Mesodermal cell (in vitro differentiated cells): ENCODE results near the gene DIP2C. TPM values are rescaled to one million over a fixed set of nuclear protein-coding genes. Genes with fewer than 3 reads are reported as not detected.

Source experiments
- H3K27ac ChIP-seq: 2 replicates; pipeline ENCODE4 v1.7.0; 2013; ENCODE audit warnings: mild to moderate bottlenecking, low read depth, low read length, moderate library complexity; ENCODE audit not compliant: severe bottlenecking
- H3K36me3 ChIP-seq: 2 replicates; pipeline ENCODE4 v1.7.1; 2013; ENCODE audit warnings: mild to moderate bottlenecking, low read length, moderate library complexity; ENCODE audit not compliant: control insufficient read depth, insufficient read depth
- H3K4me1 ChIP-seq: one replicate; pipeline ENCODE4 v1.7.1; 2013; ENCODE audit warnings: mild to moderate bottlenecking, low read length; ENCODE audit not compliant: insufficient read depth, control insufficient read depth, poor library complexity, severe bottlenecking
- H3K4me3 ChIP-seq: 2 replicates; pipeline ENCODE4 v1.7.0; 2013; ENCODE audit warnings: low read length, control low read depth, mild to moderate bottlenecking; ENCODE audit not compliant: insufficient read depth, poor library complexity, severe bottlenecking; ENCODE audit errors: extremely low read depth
- H3K9me3 ChIP-seq: 2 replicates; pipeline ENCODE4 v1.7.1; 2013; ENCODE audit warnings: mild to moderate bottlenecking, low read length, moderate library complexity; ENCODE audit not compliant: control insufficient read depth
- WGBS, 2 experiments: methylation state at CpG; one replicate each; pipeline ENCODE4 v1.1.5; 2013; ENCODE audit warnings: missing lambda C conversion rate in 2 of 2; ENCODE audit not compliant: insufficient coverage in 2 of 2; 5-methylcytosine and 5-hydroxymethylcytosine counted together
- polyA plus RNA-seq, 2 experiments: library from polyadenylated mRNA; stranded (reverse); fragments of 50-300 nt; gene quantifications; one replicate each; pipeline ENCODE4 v1.2.3, GENCODE V29; 2013

Gene DIP2C
- polyA plus RNA-seq (2013, experiment 1 of 2): 11.5 TPM
- 10.2 TPM for polyA plus RNA-seq (2013, experiment 2 of 2)

GRCh38 chr10:689452-690371 lies at the start of gene DIP2C:
Gene DIP2C, minus strand, starts transcription at chr10:689668. Its CDS starts 90 bp downstream, at chr10:689578.
- H3K36me3 ChIP-seq: no peaks in the 10 kb centered on the region
- H3K27ac ChIP-seq: peak within 1 kb of the TSS; percentile 79
- peaks cover 9% of the 10 kb centered on the region for H3K4me1 ChIP-seq
- H3K9me3 ChIP-seq: no peaks in the 10 kb centered on the region
- WGBS, 2 experiments: 3% methylated on average over 32 to 42 of the region's 137 CpGs
- peak within 1 kb of the TSS; percentile 74 for H3K4me3 ChIP-seq

- Histone ChIP-seq H3K4me1 (no peaks in the 10 kb centered on the region), H3K36me3 (no peaks in the 10 kb centered on the region), H3K4me3 (no peak overlapping the region), H3K9me3 (peaks cover 6% of the 10 kb centered on the region), H3K27ac (no peak overlapping the region)
- 80% methylated on average over 2 of the region's 3 CpGs; no CpG with 5 or more reads in 1 of the 2 experiments for WGBS, 2 experiments
Observed at GRCh38 chr10:734481-734880, 45.0 kb upstream of the DIP2C start.

- no peaks in the 10 kb centered on the region for H3K36me3 ChIP-seq
- H3K9me3 ChIP-seq: peaks cover 6% of the 10 kb centered on the region
- WGBS, 2 experiments: 44 to 59% methylated on average over 4 of the region's 9 CpGs
- H3K4me1 ChIP-seq: no peaks in the 10 kb centered on the region
- no peak overlapping the region for H3K4me3 ChIP-seq
- no peak overlapping the region for H3K27ac ChIP-seq
Observed at GRCh38 chr10:733086-733485, 43.6 kb upstream of the DIP2C start.

GRCh38 chr10:729213-729612 lies 39.7 kb upstream of the DIP2C start:
- no peaks in the 10 kb centered on the region for H3K9me3 ChIP-seq
- H3K36me3 ChIP-seq: no peaks in the 10 kb centered on the region
- 82% methylated on average over 8 of the region's 8 CpGs for WGBS, 2 experiments
- no peak overlapping the region for H3K27ac ChIP-seq
- H3K4me1 ChIP-seq: no peaks in the 10 kb centered on the region
- no peak overlapping the region for H3K4me3 ChIP-seq

GRCh38 chr10:728603-729002 lies 39.1 kb upstream of the DIP2C start:
- WGBS, 2 experiments: 78 to 89% methylated on average over 5 to 6 of the region's 8 CpGs

GRCh38 chr10:727162-727790 lies 37.8 kb upstream of the DIP2C start:
- no peak overlapping the region for H3K4me3 ChIP-seq
- no peak overlapping the region for H3K27ac ChIP-seq
- WGBS, 2 experiments: 88 to 91% methylated on average over 9 to 15 of the region's 15 CpGs
- no peaks in the 10 kb centered on the region for H3K4me1 ChIP-seq
- no peaks in the 10 kb centered on the region for H3K36me3 ChIP-seq
- no peaks in the 10 kb centered on the region for H3K9me3 ChIP-seq

More at GRCh38 chr10:728603-729002, 39.1 kb upstream of the DIP2C start:
- Histone ChIP-seq H3K4me1 (no peaks in the 10 kb centered on the region), H3K4me3 (no peak overlapping the region), H3K9me3 (no peaks in the 10 kb centered on the region), H3K27ac (no peak overlapping the region), H3K36me3 (no peaks in the 10 kb centered on the region)

- 86 to 93% methylated on average over 8 to 9 of the region's 11 CpGs for WGBS, 2 experiments
- no peaks in the 10 kb centered on the region for H3K4me1 ChIP-seq
- H3K36me3 ChIP-seq: no peaks in the 10 kb centered on the region
- H3K9me3 ChIP-seq: no peaks in the 10 kb centered on the region
- no peak overlapping the region for H3K4me3 ChIP-seq
- no peak overlapping the region for H3K27ac ChIP-seq
Observed at GRCh38 chr10:725786-726185, 36.3 kb upstream of the DIP2C start.

- no peak overlapping the region for H3K4me3 ChIP-seq
- no peaks in the 10 kb centered on the region for H3K36me3 ChIP-seq
- 92 to 94% methylated on average over 9 of the region's 12 CpGs for WGBS, 2 experiments
- no peaks in the 10 kb centered on the region for H3K9me3 ChIP-seq
- no peaks in the 10 kb centered on the region for H3K4me1 ChIP-seq
- no peak overlapping the region for H3K27ac ChIP-seq
Observed at GRCh38 chr10:725302-725701, 35.8 kb upstream of the DIP2C start.

- no peak overlapping the region for H3K4me3 ChIP-seq
- no peaks in the 10 kb centered on the region for H3K4me1 ChIP-seq
- no peak overlapping the region for H3K27ac ChIP-seq
- H3K9me3 ChIP-seq: no peaks in the 10 kb centered on the region
- 92% methylated on average over 14 to 16 of the region's 16 CpGs for WGBS, 2 experiments
- no peaks in the 10 kb centered on the region for H3K36me3 ChIP-seq
Observed at GRCh38 chr10:723973-724372, 34.5 kb upstream of the DIP2C start.

- WGBS, 2 experiments: 87 to 90% methylated on average over 24 to 25 of the region's 26 CpGs
- Histone ChIP-seq H3K9me3 (no peaks in the 10 kb centered on the region), H3K36me3 (no peaks in the 10 kb centered on the region), H3K4me1 (no peaks in the 10 kb centered on the region), H3K4me3 (no peak overlapping the region), H3K27ac (no peak overlapping the region)
Observed at GRCh38 chr10:722281-723060, 33.0 kb upstream of the DIP2C start.
